Measurements from ENCODE around the gene FOXL2. TPM values are rescaled to one million over a fixed set of nuclear protein-coding genes. Genes with fewer than 3 reads are reported as not detected.
A peak's percentile ranks its signal among the peaks of the same experiment; 100 is the strongest.

Gene FOXL2
- total and polyA plus RNA-seq, 8 donors = not detected

GRCh38 chr3:138912237-138912636 is 34.7 kb downstream of the FOXL2 start:
- no peak overlapping the region for H3K4me3 ChIP-seq
- no peaks in the 10 kb centered on the region for H3K36me3 ChIP-seq
- H3K27me3 ChIP-seq = no peaks in the 10 kb centered on the region
- H3K27ac ChIP-seq = no peak overlapping the region
- intact Hi-C loops (cut with DNase I) = no loop called here
- peaks cover 6 to 38% of the 10 kb centered on the region in 2 donors for H3K4me1 ChIP-seq
- no peaks in the 10 kb centered on the region for H3K9me3 ChIP-seq
- no peak for TF ChIP-seq CTCF (IDR thresholded peaks at IDR 0.05)
- ATAC-seq (no peak), DNase-seq (no peak)

- Histone ChIP-seq H3K9me3 (no peaks in the 10 kb centered on the region), H3K27ac (no peak overlapping the region), H3K4me3 (no peak overlapping the region), H3K36me3 (no peaks in the 10 kb centered on the region), H3K27me3 (no peaks in the 10 kb centered on the region), H3K4me1 (peaks cover 6 to 39% of the 10 kb centered on the region in 2 donors)
- TF ChIP-seq CTCF (IDR thresholded peaks at IDR 0.05) = no peak
- intact Hi-C loops (cut with DNase I) = no loop called here
- no peak for ATAC-seq
- no peak for DNase-seq
These were observed 35.3 kb downstream of the FOXL2 start for GRCh38 chr3:138911621-138912020.

GRCh38 chr3:138909904-138910303 is 37.0 kb downstream of the FOXL2 start:
- no peak overlapping the region for H3K4me3 ChIP-seq
- DNase-seq (no peak), ATAC-seq (no peak)
- no peaks in the 10 kb centered on the region for H3K9me3 ChIP-seq
- H3K4me1 ChIP-seq = peaks cover 2 to 30% of the 10 kb centered on the region in 2 donors
- intact Hi-C loops (cut with DNase I) = no loop called here
- peak overlapping the region in 1 of 2 donors; percentile 74 for H3K27ac ChIP-seq
- no peaks in the 10 kb centered on the region for H3K36me3 ChIP-seq
- TF ChIP-seq CTCF (IDR thresholded peaks at IDR 0.05) = no peak
- no peaks in the 10 kb centered on the region for H3K27me3 ChIP-seq

GRCh38 chr3:138908846-138909245 is 38.1 kb downstream of the FOXL2 start:
- Histone ChIP-seq H3K9me3 (no peaks in the 10 kb centered on the region), H3K4me1 (peaks cover 0 to 23% of the 10 kb centered on the region in 2 donors), H3K4me3 (no peak overlapping the region), H3K27ac (peak overlapping the region in 1 of 2 donors; percentile 74), H3K36me3 (no peaks in the 10 kb centered on the region), H3K27me3 (no peaks in the 10 kb centered on the region)
- TF ChIP-seq CTCF (IDR thresholded peaks at IDR 0.05) = no peak
- no peak for DNase-seq
- ATAC-seq = no peak
- intact Hi-C loops (cut with DNase I) = no loop called here

- no peak for TF ChIP-seq CTCF (IDR thresholded peaks at IDR 0.05)
- Histone ChIP-seq H3K9me3 (no peaks in the 10 kb centered on the region), H3K4me1 (peaks cover 0 to 23% of the 10 kb centered on the region in 2 donors), H3K4me3 (no peak overlapping the region), H3K27ac (no peak overlapping the region), H3K36me3 (no peaks in the 10 kb centered on the region), H3K27me3 (no peaks in the 10 kb centered on the region)
- ATAC-seq = no peak
- intact Hi-C loops (cut with DNase I) = no loop called here
- no peak for DNase-seq
These were observed 39.4 kb downstream of the FOXL2 start for GRCh38 chr3:138907539-138907938.
